ENCODE measurements around the gene BCL11B.

BCL11B gene

DNA sequence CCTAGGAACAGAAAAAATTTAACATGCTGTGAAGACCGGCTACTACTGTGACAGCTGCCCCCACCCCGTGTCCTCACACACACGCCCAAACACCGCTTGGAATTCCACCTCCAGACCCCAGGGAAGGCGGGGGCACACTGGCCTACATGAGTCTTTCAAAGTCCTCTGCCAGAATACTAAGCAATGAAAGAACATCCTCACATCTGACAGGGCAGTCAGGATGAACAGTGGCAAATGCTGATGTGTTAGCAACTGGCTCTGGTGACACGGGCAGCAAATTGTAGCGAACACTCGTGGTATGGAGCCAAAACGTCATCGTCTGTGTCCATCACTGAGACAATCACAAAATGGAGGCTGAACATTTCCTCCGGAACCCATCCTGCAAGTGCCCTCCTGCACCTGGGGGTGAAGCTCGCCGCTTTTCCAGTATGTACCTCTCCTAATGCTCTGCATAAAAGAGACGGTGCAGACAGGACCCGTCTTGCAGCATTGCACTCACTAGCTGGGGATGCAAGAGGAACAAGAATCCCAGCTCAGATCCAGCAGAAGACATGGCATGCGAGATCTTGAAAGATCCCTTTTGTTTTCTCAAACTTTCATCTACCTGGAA is 94.8 kb downstream of the BCL11B start:
- DNase-seq = no peak

DNA sequence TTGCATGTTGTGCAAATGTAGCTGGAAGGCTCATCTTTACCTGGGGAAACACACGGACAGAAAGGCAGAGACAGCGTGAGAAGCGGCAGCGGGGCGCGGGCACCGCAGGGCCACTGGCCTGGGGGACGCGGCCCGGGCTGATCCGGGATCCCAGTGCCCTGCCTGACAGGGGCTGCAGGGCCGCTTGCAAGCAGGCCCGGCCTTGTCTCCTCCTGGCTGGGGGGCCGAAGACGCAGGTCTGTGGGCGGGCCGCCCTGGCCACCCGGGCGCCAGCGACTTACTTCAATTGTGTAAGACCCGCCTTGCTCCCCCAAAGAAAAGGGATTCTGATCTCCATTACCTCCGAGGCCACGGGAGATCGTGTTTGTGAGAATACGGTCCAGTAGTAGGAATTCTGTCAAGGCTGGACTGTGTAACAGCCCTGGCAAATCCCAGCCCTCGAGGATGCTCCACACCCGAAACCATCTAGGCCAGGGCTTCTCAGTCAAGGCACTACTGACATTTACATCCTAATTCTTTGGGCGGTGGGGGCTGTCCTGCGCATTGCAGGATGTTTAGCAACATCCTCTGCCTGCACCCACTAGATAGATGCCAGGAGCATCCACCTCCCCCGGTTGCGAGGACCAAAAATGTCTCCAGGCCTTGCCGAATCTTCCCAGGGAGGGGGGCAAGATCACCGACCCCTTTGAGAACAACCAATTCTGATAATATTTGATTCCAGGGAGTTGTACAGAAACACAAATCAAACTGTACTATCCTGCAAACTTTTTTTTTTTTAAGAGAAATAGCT is 95.6 kb downstream of the BCL11B start:
- no peak for DNase-seq

DNA sequence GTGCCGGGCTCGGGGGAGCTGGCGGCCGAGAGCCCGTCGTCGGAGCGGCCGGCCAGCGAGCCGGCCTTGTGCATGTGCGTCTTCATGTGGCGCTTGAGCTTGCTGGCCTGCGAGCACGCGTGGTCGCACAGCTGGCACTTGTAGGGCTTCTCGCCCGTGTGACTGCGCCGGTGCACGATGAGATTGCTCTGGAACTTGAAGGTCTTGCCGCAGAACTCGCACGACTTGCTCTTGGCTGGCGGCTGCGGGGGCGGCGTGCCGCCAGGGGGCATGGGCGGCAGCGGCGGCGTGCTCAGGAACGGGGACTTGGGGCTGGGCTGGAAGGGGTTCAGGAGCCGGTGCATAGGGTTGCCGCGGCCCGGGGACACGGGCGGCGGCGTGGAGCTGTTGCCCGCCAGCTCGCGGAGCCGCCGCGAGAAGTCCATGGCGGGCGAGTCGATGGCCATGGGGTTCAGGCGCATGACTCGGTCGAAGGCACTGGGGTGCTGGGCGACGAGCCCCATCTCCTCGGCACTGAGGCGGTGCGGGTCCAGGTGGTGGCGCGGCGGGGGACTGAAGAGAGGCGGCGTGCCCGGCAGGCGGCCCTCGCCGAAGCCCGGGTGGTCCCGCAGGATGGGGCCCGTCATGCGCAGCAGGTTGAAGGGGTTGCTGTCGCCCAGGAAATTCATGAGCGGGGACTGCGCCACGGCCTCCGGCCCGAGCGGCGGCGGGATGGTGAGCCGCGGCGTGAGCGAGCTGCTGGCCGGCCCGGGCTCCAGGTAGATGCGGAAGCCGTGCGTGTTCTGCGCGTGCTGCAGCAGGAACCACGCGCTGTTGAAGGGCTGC is 96.5 kb downstream of the BCL11B start:
- no peak for DNase-seq

DNA sequence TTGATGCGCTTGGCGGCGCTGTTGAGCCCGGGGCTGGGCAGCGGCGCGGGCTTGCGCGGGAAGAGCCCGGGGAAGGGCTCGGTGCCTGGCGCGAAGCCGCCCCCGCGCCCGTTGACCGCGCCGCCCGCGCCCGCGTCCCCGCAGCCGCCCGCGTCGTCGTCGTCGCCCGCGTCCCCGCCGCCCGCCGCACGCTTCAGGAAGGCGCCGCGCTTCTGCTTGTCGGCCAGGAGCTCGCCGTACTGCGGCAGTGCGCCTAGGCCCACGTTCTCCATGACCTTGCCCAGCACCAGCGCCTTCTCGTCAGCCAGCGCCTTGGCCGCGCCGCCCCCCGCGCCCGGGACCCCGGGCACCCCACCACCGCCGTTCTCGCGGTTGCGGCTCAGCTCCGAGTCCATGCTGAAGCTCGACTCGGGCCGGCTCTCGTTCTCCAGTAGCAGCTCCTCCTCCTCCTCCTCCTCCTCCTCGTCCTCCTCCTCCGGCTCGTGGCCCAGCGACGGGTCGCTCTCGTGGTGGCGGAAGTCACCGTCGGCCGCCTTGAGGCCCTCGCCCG is 97.2 kb downstream of the BCL11B start:
- DNase-seq = no peak

DNA sequence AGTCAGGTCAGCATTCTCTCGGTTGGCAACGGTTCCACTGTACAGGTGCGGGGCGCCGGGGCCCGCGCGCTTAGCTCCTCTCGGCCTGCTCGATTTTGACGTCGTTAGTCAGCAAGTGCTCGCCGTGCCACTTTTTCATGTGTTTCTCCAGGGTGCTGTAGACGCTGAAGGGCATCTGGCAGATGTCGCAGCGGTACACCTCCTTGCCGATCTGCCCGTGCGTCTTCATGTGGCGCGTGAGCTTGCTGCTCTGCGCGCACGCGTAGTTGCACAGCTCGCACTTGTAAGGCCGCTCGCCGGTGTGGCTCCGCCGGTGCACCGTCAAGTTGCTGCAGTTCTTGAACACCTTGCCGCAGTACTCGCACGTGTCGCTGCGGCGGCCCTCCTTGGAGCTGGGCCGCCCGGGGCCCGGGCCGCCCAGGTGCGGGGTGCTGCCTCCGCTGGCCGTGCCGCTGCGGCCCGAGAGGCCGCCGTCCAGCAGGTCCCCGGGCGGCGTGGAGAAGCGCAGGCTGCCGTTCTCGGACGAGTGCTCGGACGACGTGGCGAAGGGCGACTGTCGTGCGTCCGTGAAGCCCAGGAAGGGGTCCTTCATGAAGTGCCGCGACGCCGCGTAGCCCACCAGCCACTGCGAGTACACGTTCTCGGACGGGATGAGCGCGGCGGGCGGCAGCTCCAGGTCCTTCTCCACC is 97.8 kb downstream of the BCL11B start:
- no peak for DNase-seq

DNA sequence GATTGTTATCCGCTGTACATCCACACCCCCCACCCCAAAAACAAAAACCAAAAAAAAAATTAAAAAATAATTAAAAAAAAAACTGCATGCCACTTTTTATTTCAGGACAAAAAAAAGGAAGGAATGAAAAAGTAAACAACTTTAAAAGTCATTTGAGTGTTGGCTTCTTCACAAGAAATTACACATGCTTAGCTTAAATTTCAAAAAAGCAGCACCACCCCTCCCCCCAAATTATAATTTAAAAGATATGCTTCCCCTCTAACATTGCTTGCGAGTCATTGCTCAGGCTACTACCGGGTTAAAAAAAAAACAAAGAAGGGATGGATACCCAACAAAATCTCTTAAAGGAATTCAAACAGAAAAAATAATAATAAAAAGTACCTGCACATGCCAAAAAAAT is 98.5 kb downstream of the BCL11B start:
- DNase-seq = no peak

DNA sequence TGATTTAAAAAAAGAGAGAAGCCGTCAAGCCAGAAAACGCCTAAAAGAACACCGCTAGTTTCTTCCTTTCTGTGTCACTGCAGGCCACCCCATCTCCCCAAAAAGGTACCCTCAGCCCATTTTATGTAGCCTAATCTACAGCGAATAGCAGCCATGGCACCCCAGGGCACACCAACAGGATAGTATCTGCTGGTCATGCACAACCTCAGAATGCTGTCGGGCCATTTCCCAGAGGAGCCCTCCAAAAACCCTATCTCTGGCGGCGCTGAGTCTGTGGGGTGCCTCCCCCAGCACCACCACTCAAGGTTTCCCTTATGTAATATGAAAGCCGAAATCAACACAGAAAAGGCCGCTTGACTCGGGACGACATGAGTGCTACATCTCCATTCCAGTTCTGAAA is 98.9 kb downstream of the BCL11B start:
- no peak for DNase-seq

DNA sequence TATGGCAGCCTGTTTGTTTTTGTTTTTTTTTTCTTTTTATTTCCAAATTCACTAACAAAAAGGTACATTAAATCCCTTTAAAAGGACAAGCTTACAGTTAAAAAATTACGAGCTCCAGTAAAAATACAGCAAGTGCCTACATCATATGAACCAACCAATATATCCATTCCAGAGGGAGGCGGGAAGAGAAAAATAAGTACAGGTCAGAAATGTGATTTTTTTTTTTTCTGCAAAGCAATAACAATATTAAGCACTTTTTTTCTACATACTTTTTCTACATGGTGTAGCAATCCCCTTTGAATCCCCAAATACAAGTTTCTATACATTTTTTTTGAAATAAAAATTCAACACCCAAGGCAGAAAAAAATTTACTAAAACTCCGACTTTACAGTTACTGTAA is 100.6 kb downstream of the BCL11B start:
- no peak for DNase-seq

DNA sequence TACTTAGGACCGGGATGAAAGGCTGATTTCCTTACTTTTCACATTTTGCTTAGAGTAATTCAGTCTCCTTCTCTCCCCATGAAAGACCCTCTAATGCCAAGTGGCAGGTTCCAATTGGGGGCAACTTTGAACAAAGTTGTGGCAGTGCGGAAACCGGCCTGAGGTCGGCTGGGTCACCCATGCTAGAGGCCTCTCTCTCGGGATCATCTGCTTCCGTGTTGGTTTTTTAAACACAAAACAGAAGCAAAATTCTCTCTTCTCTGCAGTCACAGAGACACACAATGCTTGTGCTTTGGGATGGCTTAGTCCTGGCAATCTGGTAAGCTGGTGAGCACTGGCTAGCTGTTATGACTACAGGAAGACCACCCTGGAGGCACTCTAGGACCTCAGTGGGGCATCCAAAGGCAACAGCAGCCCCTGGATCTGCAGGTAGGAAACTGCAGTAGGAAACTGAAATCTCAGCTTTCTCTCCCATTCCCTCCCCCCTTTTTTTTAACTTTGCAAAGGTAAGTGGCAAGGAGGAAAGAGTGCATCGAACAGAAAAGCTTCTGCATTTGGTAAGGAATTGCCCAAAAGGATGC is 102.1 kb downstream of the BCL11B start:
- DNase-seq = no peak

DNA sequence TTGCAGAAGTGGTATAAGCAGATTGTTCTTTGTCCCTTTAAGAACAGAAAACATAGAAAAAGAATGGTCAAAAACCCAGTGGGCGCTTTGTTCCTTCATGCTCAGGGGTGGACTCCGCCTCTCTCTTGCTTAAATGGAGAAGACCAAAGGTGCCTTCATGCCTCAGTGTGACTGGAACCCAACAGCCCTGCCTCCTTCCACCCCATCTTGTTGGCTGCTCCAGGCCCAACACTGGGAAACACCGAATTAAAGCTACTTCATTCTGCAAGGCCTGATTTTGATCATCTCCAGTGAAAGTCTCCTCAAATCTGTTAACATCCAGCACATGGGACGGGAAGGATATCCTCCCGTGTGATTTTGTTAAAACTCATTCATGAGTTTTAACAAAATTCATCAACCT is 103.7 kb downstream of the BCL11B start:
- DNase-seq = no peak

DNA sequence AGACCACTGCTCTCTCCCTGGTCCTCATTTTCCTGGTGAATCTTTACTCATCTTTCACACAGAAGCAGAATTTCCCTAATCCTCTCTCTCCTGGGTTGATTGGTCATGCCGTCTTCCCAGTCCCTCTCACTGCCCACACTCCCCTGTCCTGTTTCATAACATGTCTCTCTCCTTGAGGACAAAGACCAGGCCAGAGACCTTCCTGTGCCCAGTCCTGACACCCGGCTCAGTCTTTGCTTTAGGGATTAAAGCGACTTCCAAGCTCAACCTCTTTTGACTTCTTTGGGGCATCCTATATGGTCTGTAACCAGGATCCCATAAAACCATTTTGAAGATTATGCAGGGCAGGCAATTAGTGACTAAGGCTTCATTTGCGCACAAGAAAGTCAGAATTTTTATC is 105.5 kb downstream of the BCL11B start:
- DNase-seq = no peak

DNA sequence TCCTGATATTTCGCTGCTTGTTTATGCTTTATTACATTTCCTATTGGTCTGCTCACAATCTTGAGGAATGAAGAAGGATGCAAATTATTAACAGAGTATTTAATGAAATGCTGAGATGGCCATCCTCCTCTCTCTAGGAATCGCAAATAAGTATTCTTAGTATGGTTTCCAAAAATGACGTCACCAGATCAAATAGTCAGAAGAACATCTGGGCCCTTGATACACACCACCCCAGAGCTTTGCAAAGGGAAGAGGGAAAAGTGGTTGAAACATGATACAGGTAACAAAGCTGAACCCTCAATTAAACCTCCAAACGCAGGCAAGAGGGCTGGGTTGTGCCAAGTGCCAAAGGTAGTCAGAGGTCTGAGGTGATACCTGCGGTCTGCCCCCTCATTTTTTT is 107.3 kb downstream of the BCL11B start:
- no peak for DNase-seq

DNA sequence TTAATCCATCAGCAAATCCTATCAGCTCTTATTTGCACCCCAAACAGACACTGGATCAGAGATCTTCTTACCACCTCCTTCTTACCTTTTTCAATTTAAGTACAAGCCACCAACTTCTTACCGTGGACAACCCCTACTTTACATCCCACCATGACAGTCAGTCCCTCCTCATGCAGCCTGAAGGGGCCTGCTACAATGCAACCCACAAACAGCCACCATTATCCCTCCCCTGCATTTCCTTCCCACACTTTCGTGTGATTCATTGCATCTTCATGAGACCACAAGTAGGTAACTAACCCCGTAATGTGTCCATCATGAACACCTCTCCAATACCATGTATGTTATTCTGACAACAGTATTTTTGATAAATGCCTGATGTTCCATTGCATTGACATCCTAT is 108.6 kb downstream of the BCL11B start:
- no peak for DNase-seq

DNA sequence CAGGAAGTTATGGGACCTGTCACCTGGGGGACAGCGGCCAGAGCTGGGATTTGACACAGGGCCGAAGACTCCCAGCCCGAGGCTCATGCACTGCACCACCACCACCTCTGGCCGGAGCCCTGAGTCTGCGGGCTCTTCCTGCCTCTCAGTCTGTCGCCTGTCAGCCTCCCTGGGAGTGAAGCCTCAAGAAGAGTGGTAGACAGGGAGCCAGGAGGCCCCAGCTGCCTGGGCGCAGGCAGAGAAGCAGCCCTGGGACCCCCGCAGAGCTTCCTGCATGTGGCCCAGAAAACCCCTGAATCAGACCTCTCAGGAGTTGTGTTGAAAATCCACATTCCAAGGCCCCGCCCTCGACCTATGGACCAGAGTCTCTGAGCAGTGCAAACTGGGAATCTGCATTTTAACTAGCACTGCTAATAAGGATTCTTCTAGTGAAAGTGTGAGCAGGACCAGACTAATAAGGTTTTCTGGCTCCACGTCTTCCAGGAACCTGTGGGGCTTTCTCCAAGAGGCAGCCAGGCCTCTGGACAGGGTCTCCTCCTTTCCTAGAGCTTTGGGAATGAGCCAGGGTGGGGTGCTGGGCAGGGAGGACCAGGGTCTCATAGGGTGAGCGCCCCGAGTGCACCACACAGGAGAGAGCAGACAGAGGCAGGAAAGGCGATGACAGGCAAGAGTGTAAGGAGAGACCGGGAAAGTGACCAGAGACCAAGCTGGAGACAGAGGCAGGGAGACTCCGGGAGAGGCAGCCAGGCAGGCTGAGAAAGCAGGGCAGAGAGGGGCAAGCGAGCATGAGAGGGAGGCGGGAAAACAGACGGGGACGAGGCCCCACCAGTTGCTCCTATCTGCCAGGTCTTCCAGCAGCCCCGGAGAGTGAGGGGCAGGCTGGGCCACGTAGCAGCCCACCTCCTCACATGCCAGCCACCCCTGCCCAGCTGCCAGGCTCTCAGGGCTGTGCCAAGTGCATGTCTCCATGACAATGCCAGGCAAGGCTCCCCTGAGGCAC is 112.4 kb downstream of the BCL11B start:
- DNase-seq = no peak

DNA sequence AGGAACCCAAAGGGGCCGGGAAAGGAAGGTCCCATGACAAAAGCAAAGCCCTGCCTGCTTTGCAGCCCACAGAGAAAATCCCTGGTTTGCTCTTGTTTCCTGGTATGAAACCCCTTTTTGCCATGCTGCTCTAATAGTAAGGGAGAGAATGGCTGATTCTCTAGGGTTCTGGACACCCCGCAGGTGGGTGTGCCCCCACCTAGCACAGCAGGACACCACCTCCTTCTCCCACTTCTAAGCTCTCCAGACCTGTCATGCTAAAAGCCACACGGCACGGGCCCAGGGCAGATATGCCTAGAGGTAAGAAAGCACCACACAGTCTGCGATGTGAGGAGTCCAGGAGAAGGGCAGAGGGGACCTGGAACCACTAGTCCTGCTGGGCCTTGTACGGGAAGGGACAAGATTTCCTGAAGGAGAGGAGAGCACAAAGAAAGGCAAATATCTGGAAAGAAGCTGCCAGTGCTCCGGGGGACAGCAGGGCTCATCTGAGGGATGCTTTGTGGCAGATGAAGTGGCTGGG is 113.3 kb downstream of the BCL11B start:
- no peak for DNase-seq

DNA sequence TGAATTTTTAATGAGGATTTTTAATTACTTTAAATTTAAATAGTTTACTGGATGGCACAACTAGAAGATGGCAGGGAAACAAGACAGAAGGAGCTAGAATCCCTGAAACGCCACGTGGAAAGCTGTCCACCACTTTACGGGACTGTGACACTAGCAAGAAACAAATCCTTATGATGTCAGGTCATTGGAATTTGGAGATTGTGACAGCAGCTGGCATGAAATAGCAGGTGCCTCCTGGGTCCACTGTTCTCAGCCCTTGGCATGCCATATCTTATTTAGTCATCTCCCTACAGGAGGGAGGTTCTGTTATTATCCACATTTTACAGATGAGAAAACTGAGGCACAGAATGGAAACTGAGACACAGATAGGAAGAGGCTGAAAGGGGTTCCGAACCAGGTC is 113.8 kb downstream of the BCL11B start:
- no peak for DNase-seq

DNA sequence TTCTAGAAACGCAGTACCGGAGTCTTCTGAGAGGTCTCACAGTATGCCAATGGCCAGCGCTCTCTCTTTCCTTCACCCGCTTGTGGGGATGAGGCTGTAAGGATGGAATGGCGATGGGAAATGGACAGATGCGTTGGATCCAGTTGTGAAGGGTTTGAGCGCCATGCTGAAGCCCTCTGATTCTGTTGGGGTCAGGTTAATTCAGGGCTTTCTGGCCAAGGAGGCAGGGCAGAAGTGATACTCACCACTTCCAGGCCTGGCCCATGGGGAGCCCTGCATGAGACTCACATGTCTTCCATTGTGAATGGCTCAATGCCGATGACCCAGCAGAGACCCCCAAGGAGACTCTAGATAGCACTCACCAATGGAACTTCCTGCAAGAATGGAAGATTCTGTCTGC is 114.3 kb downstream of the BCL11B start:
- no peak for DNase-seq

DNA sequence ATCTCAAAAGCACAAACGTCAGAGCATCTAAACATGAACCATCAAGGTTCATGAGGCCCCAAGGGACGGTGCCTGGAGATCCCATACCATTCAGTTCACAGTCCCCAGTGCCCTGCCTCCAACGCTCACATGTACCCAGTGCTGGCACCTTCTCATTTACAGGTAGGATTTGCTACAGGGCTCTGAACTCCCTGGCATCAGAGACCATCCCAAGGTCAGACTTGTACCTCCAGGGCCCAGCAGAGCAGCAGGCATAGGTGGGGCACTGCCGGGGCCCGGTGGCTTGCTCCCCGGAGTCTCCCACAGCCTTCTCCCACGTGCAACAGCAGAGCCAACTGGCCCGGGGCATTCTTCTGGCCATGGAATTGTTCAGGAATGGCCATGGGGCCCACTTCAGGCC is 114.8 kb downstream of the BCL11B start:
- DNase-seq = no peak

DNA sequence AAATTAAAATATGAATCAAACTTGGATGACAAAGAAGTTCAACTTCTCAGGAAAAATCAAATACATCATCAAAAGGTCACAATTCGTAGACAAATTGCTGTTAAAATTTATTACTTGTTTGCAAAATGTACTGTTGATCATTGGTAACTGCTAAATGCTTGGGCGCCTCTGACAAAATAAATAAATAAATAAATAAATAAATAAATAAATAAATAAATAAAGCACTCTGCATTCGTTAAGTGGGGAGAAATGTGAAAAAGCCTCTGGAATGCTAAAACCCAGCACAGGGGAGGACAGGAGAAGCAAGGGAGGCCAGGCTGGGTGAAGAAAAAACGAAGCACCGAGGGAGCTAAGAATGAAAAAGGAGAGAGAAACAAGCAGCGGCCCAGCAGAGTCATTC is 115.2 kb downstream of the BCL11B start:
- no peak for DNase-seq

DNA sequence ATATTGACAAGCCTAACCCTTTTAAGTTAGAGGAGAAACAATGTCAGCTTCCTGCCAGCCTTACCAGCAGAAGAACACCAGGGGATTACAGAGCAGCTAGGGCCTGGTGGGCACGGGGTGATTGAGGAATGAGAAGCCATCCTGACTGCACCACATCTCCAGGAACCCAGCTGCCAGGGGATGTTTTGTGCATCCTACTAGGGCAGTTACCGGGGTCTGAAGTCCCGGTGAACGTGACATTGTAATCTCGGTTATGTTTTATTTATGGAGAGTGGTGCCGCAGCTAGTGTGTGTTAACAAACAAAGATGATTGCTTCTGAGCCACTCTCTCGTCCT is 115.9 kb downstream of the BCL11B start:
- no peak for DNase-seq

All from CD4-positive, alpha-beta T cell treated with Interleukin-15 for 1 hour (primary cell).